SK-N-SH treated with all-trans-retinoic acid at 6 μM for 48 hours (cell line): ENCODE results near the gene CYP27B1.

Source experiments
- GLIS3 ChIP-seq: fragments of 250-450 bp; sonication (Bioruptor Pico); IDR thresholded peaks from 2 replicates; pipeline ENCODE4 v1.5.0; 2020; ENCODE audit warnings: mild to moderate bottlenecking, moderate library complexity
- TSHZ2 ChIP-seq: fragments of 250-450 bp; sonication (Bioruptor Pico); IDR thresholded peaks from 2 replicates; pipeline ENCODE4 v1.5.0; 2020; ENCODE audit warnings: mild to moderate bottlenecking, moderate library complexity
- ZFP30 ChIP-seq: fragments of 450-650 bp; formaldehyde crosslinking; IDR thresholded peaks from 2 replicates; pipeline ENCODE4 v1.5.0; 2022; ENCODE audit warnings: mild to moderate bottlenecking, moderate library complexity

- no peak for TF ChIP-seq TSHZ2 (CRISPR knock-in tag)
- no peak for TF ChIP-seq ZFP30 (CRISPR knock-in tag)
- TF ChIP-seq GLIS3 (CRISPR knock-in tag) = no peak
Observed at GRCh38 chr12:57813111-57813970, 46.5 kb upstream of the CYP27B1 start.
